ENCODE data around the gene RPS6KA1. TPM values are rescaled to one million over a fixed set of nuclear protein-coding genes. Genes with fewer than 3 reads are reported as not detected.

RPS6KA1 gene
- total and polyA plus RNA-seq, 9 of the 15 experiments (the other 6 are each of a cell fraction or from before 2014, with no cell fraction given) = 2.4 to 61.0 (median 35.5) TPM

GRCh38 chr1:26602378-26602959, 72.9 kb downstream of the RPS6KA1 start (continued):
- TF ChIP-seq, protein P1, sequence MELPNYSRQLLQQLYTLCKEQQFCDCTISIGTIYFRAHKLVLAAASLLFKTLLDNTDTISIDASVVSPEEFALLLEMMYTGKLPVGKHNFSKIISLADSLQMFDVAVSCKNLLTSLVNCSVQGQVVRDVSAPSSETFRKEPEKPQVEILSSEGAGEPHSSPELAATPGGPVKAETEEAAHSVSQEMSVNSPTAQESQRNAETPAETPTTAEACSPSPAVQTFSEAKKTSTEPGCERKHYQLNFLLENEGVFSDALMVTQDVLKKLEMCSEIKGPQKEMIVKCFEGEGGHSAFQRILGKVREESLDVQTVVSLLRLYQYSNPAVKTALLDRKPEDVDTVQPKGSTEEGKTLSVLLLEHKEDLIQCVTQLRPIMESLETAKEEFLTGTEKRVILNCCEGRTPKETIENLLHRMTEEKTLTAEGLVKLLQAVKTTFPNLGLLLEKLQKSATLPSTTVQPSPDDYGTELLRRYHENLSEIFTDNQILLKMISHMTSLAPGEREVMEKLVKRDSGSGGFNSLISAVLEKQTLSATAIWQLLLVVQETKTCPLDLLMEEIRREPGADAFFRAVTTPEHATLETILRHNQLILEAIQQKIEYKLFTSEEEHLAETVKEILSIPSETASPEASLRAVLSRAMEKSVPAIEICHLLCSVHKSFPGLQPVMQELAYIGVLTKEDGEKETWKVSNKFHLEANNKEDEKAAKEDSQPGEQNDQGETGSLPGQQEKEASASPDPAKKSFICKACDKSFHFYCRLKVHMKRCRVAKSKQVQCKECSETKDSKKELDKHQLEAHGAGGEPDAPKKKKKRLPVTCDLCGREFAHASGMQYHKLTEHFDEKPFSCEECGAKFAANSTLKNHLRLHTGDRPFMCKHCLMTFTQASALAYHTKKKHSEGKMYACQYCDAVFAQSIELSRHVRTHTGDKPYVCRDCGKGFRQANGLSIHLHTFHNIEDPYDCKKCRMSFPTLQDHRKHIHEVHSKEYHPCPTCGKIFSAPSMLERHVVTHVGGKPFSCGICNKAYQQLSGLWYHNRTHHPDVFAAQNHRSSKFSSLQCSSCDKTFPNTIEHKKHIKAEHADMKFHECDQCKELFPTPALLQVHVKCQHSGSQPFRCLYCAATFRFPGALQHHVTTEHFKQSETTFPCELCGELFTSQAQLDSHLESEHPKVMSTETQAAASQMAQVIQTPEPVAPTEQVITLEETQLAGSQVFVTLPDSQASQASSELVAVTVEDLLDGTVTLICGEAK (IDR thresholded peaks at IDR 0.05) = peak; percentile 19; the same call in 1 of the 2 replicates
- TF ChIP-seq, protein P1 (CRISPR knock-in tag; IDR thresholded peaks at IDR 0.05) = no peak
- no peak for TF ChIP-seq IRF1 (CRISPR knock-in tag; IDR thresholded peaks at IDR 0.05; ENCODE audit: borderline replicate concordance)
- TF ChIP-seq, protein P2, sequence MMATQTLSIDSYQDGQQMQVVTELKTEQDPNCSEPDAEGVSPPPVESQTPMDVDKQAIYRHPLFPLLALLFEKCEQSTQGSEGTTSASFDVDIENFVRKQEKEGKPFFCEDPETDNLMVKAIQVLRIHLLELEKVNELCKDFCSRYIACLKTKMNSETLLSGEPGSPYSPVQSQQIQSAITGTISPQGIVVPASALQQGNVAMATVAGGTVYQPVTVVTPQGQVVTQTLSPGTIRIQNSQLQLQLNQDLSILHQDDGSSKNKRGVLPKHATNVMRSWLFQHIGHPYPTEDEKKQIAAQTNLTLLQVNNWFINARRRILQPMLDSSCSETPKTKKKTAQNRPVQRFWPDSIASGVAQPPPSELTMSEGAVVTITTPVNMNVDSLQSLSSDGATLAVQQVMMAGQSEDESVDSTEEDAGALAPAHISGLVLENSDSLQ (IDR thresholded peaks at IDR 0.05) = peak; percentile 47; the same call in 1 of the 2 replicates
- no peak for TF ChIP-seq NFYB (IDR thresholded peaks at IDR 0.05; ENCODE audit: extremely low read depth, insufficient read length)
- no peak; the same call in none of the 2 replicates for TF ChIP-seq LEF1 (IDR thresholded peaks at IDR 0.05)
- no peak for TF ChIP-seq ZFPM2 (CRISPR knock-in tag; IDR thresholded peaks at IDR 0.05)
- TF ChIP-seq XRCC3 (IDR thresholded peaks at IDR 0.05) = no peak
- TF ChIP-seq PHB2 (IDR thresholded peaks at IDR 0.05; ENCODE audit: low read depth) = no peak
- TF ChIP-seq HLTF (IDR thresholded peaks at IDR 0.05) = no peak
- TF ChIP-seq ZNF717 (CRISPR knock-in tag; IDR thresholded peaks at IDR 0.05) = no peak
- TF ChIP-seq AFF1 (IDR thresholded peaks at IDR 0.05; ENCODE audit: low read depth in 1 of 2, partially characterized antibody in 2 of 2) = no peak
- TF ChIP-seq COPS2 (conservative IDR thresholded peaks at IDR 0.05) = no peak
- TF ChIP-seq ZNF175 (CRISPR knock-in tag; IDR thresholded peaks at IDR 0.05; ENCODE audit: low read depth) = no peak
